IPS-18c (cell line): ENCODE measurements around the gene CRYBG3.
"Not testable (repeated sequence)": the region's sequence is repeated elsewhere in the genome, so short reads cannot be mapped to it uniquely, and the experiment has no call there.

Experiments
- H3K4me3 ChIP-seq: 2 replicates; pipeline ENCODE4 v1.7.0; 2013; ENCODE audit warnings: low read depth, mild to moderate bottlenecking, low read length, moderate library complexity; ENCODE audit not compliant: insufficient read depth
- H3K9me3 ChIP-seq: one replicate; pipeline ENCODE4 v1.6.1; 2013; ENCODE audit warnings: mild to moderate bottlenecking, low read length, moderate library complexity; ENCODE audit not compliant: control insufficient read depth, insufficient read depth

Gene CRYBG3

GRCh38 chr3:97882975-97883598 is 61.3 kb downstream of the CRYBG3 start:
- Histone ChIP-seq H3K4me3 (no peak overlapping the region), H3K9me3 (no peaks in the 10 kb centered on the region)

GRCh38 chr3:97883736-97884135 is 61.9 kb downstream of the CRYBG3 start:
- no peak overlapping the region for H3K4me3 ChIP-seq
- no peaks in the 10 kb centered on the region for H3K9me3 ChIP-seq

GRCh38 chr3:97884586-97885123 is 62.8 kb downstream of the CRYBG3 start:
- Histone ChIP-seq H3K4me3 (no peak overlapping the region), H3K9me3 (no peaks in the 10 kb centered on the region)

- no peaks in the 10 kb centered on the region for H3K9me3 ChIP-seq
- H3K4me3 ChIP-seq: no peak overlapping the region
Observed at GRCh38 chr3:97885931-97886824, 64.4 kb downstream of the CRYBG3 start.

- H3K9me3 ChIP-seq: no peaks in the 10 kb centered on the region
- no peak overlapping the region for H3K4me3 ChIP-seq
Observed at GRCh38 chr3:97889814-97890213, 68.0 kb downstream of the CRYBG3 start.

GRCh38 chr3:97892852-97893251 is 71.0 kb downstream of the CRYBG3 start:
- no peak overlapping the region for H3K4me3 ChIP-seq
- no peaks in the 10 kb centered on the region for H3K9me3 ChIP-seq

GRCh38 chr3:97895216-97895615 is 73.4 kb downstream of the CRYBG3 start:
- Histone ChIP-seq H3K4me3 (no peak overlapping the region), H3K9me3 (no peaks in the 10 kb centered on the region)

- no peaks in the 10 kb centered on the region for H3K9me3 ChIP-seq
- H3K4me3 ChIP-seq: no peak overlapping the region
Observed at GRCh38 chr3:97896129-97896528, 74.3 kb downstream of the CRYBG3 start.

GRCh38 chr3:97896547-97896946 is 74.7 kb downstream of the CRYBG3 start:
- Histone ChIP-seq H3K4me3 (no peak overlapping the region), H3K9me3 (no peaks in the 10 kb centered on the region)

GRCh38 chr3:97899331-97899730 is 77.5 kb downstream of the CRYBG3 start:
- no peak overlapping the region for H3K4me3 ChIP-seq
- no peaks in the 10 kb centered on the region for H3K9me3 ChIP-seq

- Histone ChIP-seq H3K4me3 (no peak overlapping the region), H3K9me3 (no peaks in the 10 kb centered on the region)
Observed at GRCh38 chr3:97901313-97902248, 79.8 kb downstream of the CRYBG3 start.

GRCh38 chr3:97909830-97910229 is 88.0 kb downstream of the CRYBG3 start:
- not testable (repeated sequence) for H3K4me3 ChIP-seq, H3K9me3 ChIP-seq

GRCh38 chr3:97910236-97910831 is 88.5 kb downstream of the CRYBG3 start:
- H3K4me3 ChIP-seq, H3K9me3 ChIP-seq: not testable (repeated sequence)

- H3K9me3 ChIP-seq: no peaks in the 10 kb centered on the region
- no peak overlapping the region for H3K4me3 ChIP-seq
Observed at GRCh38 chr3:97910931-97911351, 89.1 kb downstream of the CRYBG3 start.

- no peak overlapping the region for H3K4me3 ChIP-seq
- no peaks in the 10 kb centered on the region for H3K9me3 ChIP-seq
Observed at GRCh38 chr3:97911459-97911858, 89.6 kb downstream of the CRYBG3 start.

GRCh38 chr3:97914388-97914787 is 92.6 kb downstream of the CRYBG3 start:
- Histone ChIP-seq H3K4me3 (no peak overlapping the region), H3K9me3 (no peaks in the 10 kb centered on the region)

- H3K9me3 ChIP-seq: no peaks in the 10 kb centered on the region
- H3K4me3 ChIP-seq: no peak overlapping the region
Observed at GRCh38 chr3:97916576-97916975, 94.8 kb downstream of the CRYBG3 start.
